Measurements from ENCODE around the gene ANO10. TPM values are rescaled to one million over a fixed set of nuclear protein-coding genes. Genes with fewer than 3 reads are reported as not detected.

ANO10 gene
- total and polyA plus RNA-seq, 2 of the 8 experiments (the other 6 are each of a cell fraction or from before 2014, with no cell fraction given) = 38.0 to 53.2 TPM

DNA sequence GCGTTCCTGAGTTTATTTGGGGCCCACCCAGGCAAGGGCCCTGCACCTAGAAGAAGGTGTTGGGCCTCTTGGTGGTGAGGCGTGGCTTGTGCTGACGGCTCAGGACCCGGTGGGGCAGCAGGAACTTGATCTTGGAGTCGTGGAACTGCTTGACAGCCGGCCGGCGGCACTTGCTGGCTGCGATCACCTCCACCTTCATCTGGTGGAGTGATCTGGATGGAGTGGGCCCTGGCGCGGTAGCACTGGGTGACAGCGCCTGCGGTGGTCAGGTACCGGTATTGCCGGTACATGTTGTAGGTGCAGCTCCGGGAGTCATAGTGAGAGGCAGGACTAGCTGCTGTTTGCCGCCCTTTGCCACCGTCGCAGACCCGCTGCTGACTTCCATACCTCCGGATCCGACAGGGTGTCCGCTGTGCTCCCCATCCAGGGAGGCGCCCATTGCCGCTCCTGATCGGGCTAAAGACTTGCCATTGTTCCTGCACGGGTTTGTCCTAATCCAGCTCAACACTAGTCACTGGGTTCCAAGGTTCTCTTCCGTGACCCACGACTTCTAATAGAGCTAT lies 136.8 kb downstream of the ANO10 start:
- H2AK5ac ChIP-seq (ENCODE audit: low read depth, low read length) = no peak overlapping the region
- H4K20me1 ChIP-seq (replicated peaks in 1 of 2; ENCODE audit: control insufficient read depth in 1 of 2, insufficient read depth in 2 of 2, low read length in 2 of 2) = peaks cover 0 to 2% of the 10 kb centered on the region in 2 experiments
- no peak overlapping the region for H3K4ac ChIP-seq (replicated peaks; ENCODE audit: insufficient read length, low read depth, low read length)
- POLR2A ChIA-PET (ENCODE audit: partially characterized antibody) = no interaction called here
- no peak overlapping the region for H2BK120ac ChIP-seq (replicated peaks; ENCODE audit: low read depth, low read length)
- H3K9ac ChIP-seq (replicated peaks in 1 of 4; ENCODE audit: extremely low read depth in 1 of 4, low read depth in 3 of 4, low read length in 3 of 4) = no peak overlapping the region
- H4K91ac ChIP-seq (replicated peaks; ENCODE audit: insufficient read length, low read length) = no peak overlapping the region
- H2BK5ac ChIP-seq (ENCODE audit: low read depth, low read length) = no peak overlapping the region; the same call in 1 of the 2 replicates
- TF ChIP-seq, protein P1, sequence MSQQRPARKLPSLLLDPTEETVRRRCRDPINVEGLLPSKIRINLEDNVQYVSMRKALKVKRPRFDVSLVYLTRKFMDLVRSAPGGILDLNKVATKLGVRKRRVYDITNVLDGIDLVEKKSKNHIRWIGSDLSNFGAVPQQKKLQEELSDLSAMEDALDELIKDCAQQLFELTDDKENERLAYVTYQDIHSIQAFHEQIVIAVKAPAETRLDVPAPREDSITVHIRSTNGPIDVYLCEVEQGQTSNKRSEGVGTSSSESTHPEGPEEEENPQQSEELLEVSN (IDR thresholded peaks at IDR 0.05) = 0 out of 2 replicates have a peak, but pooled peaks have one; percentile 39
- TF ChIP-seq, protein P2, sequence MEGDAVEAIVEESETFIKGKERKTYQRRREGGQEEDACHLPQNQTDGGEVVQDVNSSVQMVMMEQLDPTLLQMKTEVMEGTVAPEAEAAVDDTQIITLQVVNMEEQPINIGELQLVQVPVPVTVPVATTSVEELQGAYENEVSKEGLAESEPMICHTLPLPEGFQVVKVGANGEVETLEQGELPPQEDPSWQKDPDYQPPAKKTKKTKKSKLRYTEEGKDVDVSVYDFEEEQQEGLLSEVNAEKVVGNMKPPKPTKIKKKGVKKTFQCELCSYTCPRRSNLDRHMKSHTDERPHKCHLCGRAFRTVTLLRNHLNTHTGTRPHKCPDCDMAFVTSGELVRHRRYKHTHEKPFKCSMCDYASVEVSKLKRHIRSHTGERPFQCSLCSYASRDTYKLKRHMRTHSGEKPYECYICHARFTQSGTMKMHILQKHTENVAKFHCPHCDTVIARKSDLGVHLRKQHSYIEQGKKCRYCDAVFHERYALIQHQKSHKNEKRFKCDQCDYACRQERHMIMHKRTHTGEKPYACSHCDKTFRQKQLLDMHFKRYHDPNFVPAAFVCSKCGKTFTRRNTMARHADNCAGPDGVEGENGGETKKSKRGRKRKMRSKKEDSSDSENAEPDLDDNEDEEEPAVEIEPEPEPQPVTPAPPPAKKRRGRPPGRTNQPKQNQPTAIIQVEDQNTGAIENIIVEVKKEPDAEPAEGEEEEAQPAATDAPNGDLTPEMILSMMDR (IDR thresholded peaks at IDR 0.05; ENCODE audit: control extremely low read depth in 1 of 3, insufficient read depth in 1 of 3, low read depth in 1 of 3, low read length in 3 of 3) = peak in 2 of 3 experiments; percentile 45 to 54; a peak in 2 of 4 replicates
- peak; percentile 35 to 51 for TF ChIP-seq RAD21 (IDR thresholded peaks at IDR 0.05 in 1 of 2, conservative IDR thresholded peaks at IDR 0.05 in 1 of 2; ENCODE audit: low read depth in 2 of 2, low read length in 2 of 2)
- TF ChIP-seq, protein P3, sequence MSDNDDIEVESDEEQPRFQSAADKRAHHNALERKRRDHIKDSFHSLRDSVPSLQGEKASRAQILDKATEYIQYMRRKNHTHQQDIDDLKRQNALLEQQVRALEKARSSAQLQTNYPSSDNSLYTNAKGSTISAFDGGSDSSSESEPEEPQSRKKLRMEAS (IDR thresholded peaks at IDR 0.05) = no peak
- H3K4me1 ChIP-seq (replicated peaks in 1 of 4; ENCODE audit: control insufficient read depth in 3 of 4, insufficient read depth in 4 of 4, low read length in 3 of 4) = peaks cover 0 to 8% (median 5%) of the 10 kb centered on the region in 4 experiments; a peak in 5 of 7 replicates
- H4K5ac ChIP-seq (ENCODE audit: insufficient read length, low read depth, low read length) = no peak overlapping the region
- no peak overlapping the region for H3K4me3 ChIP-seq (ENCODE audit: extremely low read depth in 1 of 4, insufficient read depth in 2 of 4, low read depth in 3 of 4, low read length in 4 of 4)
- no peak overlapping the region for H2BK15ac ChIP-seq (ENCODE audit: low read length)
- no peaks in the 10 kb centered on the region for H3K23me2 ChIP-seq (ENCODE audit: low read depth, low read length)
- H3K36me3 ChIP-seq (ENCODE audit: control insufficient read depth in 2 of 4, insufficient read depth in 4 of 4, low read length in 3 of 4) = no peaks in the 10 kb centered on the region; a peak in 1 of 8 replicates
- WGBS, 2 experiments (ENCODE audit: extremely low coverage in 1 of 2, insufficient coverage in 1 of 2, insufficient read length in 1 of 2, insufficient replicate concordance in 2 of 2, low coverage in 1 of 2, low lambda C conversion rate in 2 of 2, missing lambda C conversion rate in 1 of 2) = 94% methylated on average over 29 of the region's 29 CpGs; no CpG with 5 or more reads in 1 of the 2 experiments
- H3K79me2 ChIP-seq (ENCODE audit: control insufficient read depth in 1 of 2, insufficient read depth in 2 of 2, low read length in 2 of 2) = no peaks in the 10 kb centered on the region
- H3K56ac ChIP-seq (replicated peaks; ENCODE audit: insufficient read length, low read depth, low read length) = no peak overlapping the region
- no peak overlapping the region for H2AFZ ChIP-seq (ENCODE audit: low read length)
- no peak overlapping the region for H2BK20ac ChIP-seq (ENCODE audit: low read length)
- peaks cover 0 to 6% (median 4%) of the 10 kb centered on the region in 4 experiments; a peak in 3 of 7 replicates for H3K27me3 ChIP-seq (replicated peaks in 1 of 4; ENCODE audit: control insufficient read depth in 3 of 4, extremely low read depth in 1 of 4, insufficient read depth in 3 of 4, low read length in 3 of 4)
- no peak overlapping the region for H3K27ac ChIP-seq (ENCODE audit: low read depth, low read length)
- no peak overlapping the region for H3K14ac ChIP-seq (ENCODE audit: insufficient read length)
- no peaks in the 10 kb centered on the region; the same call in 1 of the 2 replicates for H3K79me1 ChIP-seq (ENCODE audit: low read depth, low read length)
- no peak overlapping the region; the same call in 1 of the 2 replicates for H2BK12ac ChIP-seq (ENCODE audit: low read depth, low read length)
- no peak for FAIRE-seq
- H4K8ac ChIP-seq (ENCODE audit: extremely low read depth, insufficient read depth, low read length) = peak overlapping the region; percentile 3; the same call in 1 of the 2 replicates
- DNase-seq (ENCODE audit: low read depth in 1 of 2, low spot score in 2 of 2) = no peak
- CTCF ChIA-PET (ENCODE audit: partially characterized antibody) = interaction anchor here (0.7 to 1.9 kb wide), 6 partner anchors 13 to 81 kb away, joined by 3 to 5 read pairs (median 4); no protein-coding TSS in a partner anchor
- no peak overlapping the region; the same call in 1 of the 2 replicates for H3K18ac ChIP-seq (ENCODE audit: extremely low read depth, low read length)
- no peak overlapping the region for H3K23ac ChIP-seq (ENCODE audit: insufficient read length)
- H3K9me3 ChIP-seq (ENCODE audit: insufficient read depth in 2 of 2, low read depth in 1 of 2, low read length in 1 of 2) = peaks cover 0 to 11% of the 10 kb centered on the region in 2 experiments; a peak in 2 of 4 replicates
- no peak overlapping the region for H3K4me2 ChIP-seq (ENCODE audit: insufficient read depth in 1 of 2, low read depth in 2 of 2, low read length in 2 of 2)

Data from H1 (cell line).